ENCODE data around the gene TIMMDC1.

Gene TIMMDC1

GRCh38 chr3:119492810-119493209 lies 5.5 kb upstream of the TIMMDC1 start:
- H3K4me3 ChIP-seq (ENCODE audit: low read depth, low read length), result no peak overlapping the region
- DNase-seq (ENCODE audit: low read depth), result no peak
- no peak for TF ChIP-seq CTCF (IDR thresholded peaks at IDR 0.05; ENCODE audit: control insufficient read depth, extremely low read depth, insufficient read depth)

- no peak overlapping the region for H3K4me3 ChIP-seq (ENCODE audit: low read depth, low read length)
- DNase-seq (ENCODE audit: low read depth), result no peak
- no peak for TF ChIP-seq CTCF (IDR thresholded peaks at IDR 0.05; ENCODE audit: control insufficient read depth, extremely low read depth, insufficient read depth)
Observed at GRCh38 chr3:119494597-119494996, 3.8 kb upstream of the TIMMDC1 start.

GRCh38 chr3:119497820-119498185 lies 544 bp upstream of the TIMMDC1 start:
- TF ChIP-seq CTCF (IDR thresholded peaks at IDR 0.05; ENCODE audit: control insufficient read depth, extremely low read depth, insufficient read depth), result no peak
- DNase-seq (ENCODE audit: low read depth), result peak; percentile 27
- H3K4me3 ChIP-seq (ENCODE audit: low read depth, low read length), result peak overlapping the region; percentile 95

GRCh38 chr3:119500265-119500664 lies 1.9 kb downstream of the TIMMDC1 start:
- TF ChIP-seq CTCF (IDR thresholded peaks at IDR 0.05; ENCODE audit: control insufficient read depth, extremely low read depth, insufficient read depth), result no peak
- no peak overlapping the region for H3K4me3 ChIP-seq (ENCODE audit: low read depth, low read length)
- DNase-seq (ENCODE audit: low read depth), result no peak

GRCh38 chr3:119500901-119501300 lies 2.6 kb downstream of the TIMMDC1 start:
- no peak for TF ChIP-seq CTCF (IDR thresholded peaks at IDR 0.05; ENCODE audit: control insufficient read depth, extremely low read depth, insufficient read depth)
- H3K4me3 ChIP-seq (ENCODE audit: low read depth, low read length), result no peak overlapping the region

GRCh38 chr3:119506631-119507030 lies 8.3 kb downstream of the TIMMDC1 start:
- DNase-seq (ENCODE audit: low read depth), result no peak
- no peak overlapping the region for H3K4me3 ChIP-seq (ENCODE audit: low read depth, low read length)
- TF ChIP-seq CTCF (IDR thresholded peaks at IDR 0.05; ENCODE audit: control insufficient read depth, extremely low read depth, insufficient read depth), result no peak

More at GRCh38 chr3:119500901-119501300, 2.6 kb downstream of the TIMMDC1 start:
- DNase-seq (ENCODE audit: low read depth), result no peak

GRCh38 chr3:119507404-119507803 lies 9.1 kb downstream of the TIMMDC1 start:
- no peak overlapping the region for H3K4me3 ChIP-seq (ENCODE audit: low read depth, low read length)
- no peak for DNase-seq (ENCODE audit: low read depth)
- TF ChIP-seq CTCF (IDR thresholded peaks at IDR 0.05; ENCODE audit: control insufficient read depth, extremely low read depth, insufficient read depth), result no peak
